HPDE6-E6E7 (cell line): Measurements from ENCODE around the gene RPL39L.
"Not testable (repeated sequence)": the region's sequence is repeated elsewhere in the genome, so short reads cannot be mapped to it uniquely, and the experiment has no call there.

Experiments
- DNase-seq: peaks from one replicate; pipeline ENCODE4 v3.0.0; 2011; ENCODE audit warnings: missing footprints; ENCODE audit errors: extremely low spot score

Gene RPL39L

DNA sequence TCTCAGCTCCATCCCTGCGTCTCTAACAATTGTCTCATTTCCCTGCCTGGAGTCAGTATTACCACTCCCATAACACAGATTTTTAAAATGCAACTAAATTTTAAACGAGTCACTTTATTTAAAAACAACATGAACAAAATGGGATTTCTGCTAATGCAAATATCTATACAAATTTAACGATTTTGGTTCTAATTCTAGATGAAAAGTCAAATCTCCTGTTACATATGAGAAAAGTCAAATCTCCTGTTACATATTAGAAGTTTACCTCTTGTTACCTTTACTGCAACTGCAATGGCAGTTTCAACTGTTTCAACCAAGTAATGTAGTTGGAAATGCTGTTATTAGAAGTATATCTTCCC, 578 bp upstream of the RPL39L start:
- DNase-seq = no peak

DNA sequence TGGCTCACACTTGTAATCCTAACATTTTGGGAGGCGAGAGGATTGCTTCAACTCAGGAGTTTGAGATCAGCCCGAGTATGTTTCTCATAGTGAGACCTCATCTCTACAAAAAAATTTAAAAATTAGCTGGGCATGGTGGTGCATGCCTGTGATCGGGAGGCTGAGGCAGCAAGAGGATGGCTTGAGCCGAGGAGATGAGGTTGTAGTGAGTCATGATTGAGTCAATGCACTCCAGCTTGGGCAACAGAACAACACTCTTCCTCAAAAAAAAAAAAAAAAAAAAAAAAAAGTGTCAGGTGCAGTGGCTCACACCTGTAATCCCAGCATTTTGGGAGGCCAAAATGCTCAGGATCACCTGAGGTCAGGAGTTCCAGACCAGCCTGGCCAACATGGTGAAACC, 2.4 kb downstream of the RPL39L start:
- DNase-seq = peak; percentile 60

DNA sequence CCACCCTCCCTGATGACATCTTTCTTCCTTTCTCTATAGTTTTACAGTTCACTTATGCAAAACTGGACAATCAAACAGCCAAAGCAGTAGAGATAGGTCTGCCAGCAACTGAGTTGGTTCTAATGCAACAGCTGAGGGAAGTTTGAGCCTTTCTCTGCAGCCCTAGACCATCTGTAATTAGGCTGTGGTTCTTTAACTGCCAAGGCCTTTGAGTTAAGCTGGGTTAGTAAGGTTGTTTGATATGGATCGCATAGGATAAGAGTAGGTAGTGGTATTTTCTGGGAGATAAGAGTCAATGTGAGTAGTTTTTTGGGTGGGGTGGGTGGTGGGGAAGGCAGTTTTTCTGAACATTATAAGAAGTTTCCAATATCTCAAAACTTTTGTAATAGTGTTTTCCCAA, 3.0 kb downstream of the RPL39L start:
- DNase-seq = no peak

DNA sequence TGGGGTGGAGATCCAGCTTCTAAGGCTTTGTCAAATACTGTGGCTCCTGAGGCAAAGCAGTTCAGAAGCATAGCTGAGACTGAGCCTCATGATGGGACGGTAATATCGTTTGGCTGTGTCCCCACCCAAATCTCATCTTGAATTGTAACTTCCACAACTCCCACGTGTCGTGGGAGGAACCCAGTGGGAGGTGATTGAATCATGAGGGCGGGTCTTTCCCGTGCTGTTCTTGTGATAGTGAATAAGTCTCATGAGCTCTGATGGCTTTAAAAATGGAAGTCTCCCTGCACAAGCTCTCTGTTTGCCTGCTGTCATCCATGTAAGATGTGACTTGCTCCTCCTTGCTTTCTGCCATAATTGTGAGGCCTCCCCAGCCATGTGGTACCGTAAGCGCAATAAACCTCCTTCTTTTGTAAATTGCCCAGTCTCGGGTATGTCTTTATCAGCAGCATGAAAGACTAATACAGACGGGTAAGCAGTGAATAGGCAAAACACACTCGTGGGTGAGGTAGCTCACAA, 4.1 kb downstream of the RPL39L start:
- DNase-seq = not testable (repeated sequence)

DNA sequence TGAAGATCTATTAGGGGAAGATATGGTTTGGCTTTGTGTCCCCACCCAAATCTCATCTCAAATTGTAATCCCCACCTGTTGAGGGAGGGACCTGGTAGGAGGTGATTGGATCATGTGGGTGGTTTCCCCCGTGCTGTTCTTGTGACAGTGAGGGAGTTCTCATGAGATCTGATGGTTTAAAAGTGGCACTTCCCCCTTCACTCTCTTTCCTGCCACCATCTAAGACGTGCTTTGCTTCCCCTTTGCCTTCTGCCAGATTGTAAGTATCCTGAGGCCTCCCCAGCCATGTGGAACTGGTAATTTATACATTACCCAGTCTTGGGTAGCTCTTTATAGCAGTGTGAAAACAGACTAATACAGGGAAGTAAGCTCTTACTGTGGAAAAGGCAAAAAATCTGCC, 6.1 kb downstream of the RPL39L start:
- not testable (repeated sequence) for DNase-seq

DNA sequence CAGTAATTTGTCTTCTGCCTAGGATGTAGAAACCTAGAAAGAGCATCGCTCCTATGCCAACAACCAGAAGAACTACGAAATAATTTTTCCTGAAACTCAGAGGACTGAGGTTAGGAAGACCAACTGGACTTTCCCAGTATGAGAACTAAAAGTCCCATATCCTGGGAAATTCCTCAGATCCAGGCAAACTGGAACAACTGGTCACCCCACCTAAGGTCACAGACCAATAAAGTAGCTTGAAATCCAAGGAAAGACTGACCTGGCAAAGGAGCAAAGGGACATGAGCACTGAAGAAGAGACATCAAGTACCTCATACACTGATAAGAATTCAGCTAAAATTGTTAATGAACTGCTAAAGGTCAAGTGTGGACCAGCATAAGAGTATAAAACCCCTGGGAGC, 6.6 kb downstream of the RPL39L start:
- no peak for DNase-seq

DNA sequence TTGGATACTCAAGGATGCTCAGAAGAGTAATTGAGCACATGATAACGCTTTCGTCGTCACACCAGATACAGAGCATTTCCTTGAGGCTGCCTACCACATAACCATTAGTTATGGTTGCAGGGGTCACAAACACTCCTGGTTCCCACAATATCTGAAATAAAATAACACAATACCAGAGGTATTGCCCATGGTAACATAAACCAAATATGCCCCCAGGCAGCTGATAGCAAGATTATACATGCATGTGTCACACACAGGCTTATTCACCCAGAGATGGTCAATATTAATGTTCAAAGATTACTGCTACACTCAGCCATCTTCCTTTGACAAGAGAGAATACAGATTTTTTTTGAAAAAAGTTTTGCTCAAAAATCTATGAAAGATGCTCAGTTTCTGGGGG, 7.3 kb downstream of the RPL39L start:
- no peak for DNase-seq

DNA sequence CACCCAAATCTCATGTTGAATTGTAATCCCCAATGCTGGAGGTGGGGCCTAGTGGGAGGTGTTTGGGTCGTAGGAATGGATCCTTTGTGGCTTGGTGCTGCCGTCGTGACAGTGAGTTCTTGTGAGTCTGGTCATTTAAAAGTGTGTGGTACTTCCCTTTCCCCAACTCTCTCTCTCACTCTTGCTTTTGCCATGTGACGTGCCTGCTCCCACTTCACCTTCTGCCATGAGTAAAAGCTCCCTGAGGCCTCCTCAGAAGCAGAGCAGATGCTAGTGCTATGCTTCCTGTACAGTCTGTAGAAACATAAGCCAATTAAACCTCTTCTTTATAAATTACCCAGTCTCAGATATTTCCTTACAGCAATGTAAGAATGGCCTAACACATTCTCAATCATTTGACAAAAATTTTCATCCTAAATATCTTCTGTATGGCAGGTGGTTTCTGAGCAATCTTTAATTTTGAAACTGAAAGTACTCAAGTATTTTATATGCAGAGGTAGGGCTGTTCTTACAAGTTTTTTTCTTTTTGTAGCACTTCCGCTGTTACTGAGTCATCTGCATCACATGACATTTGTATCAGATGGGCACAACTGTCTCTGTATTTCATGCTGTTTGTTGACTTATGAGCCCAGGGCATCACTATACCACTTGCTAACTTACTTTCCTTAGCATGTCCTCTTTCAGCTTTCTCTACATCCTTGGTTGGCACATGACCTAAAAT, 8.8 kb downstream of the RPL39L start:
- peak; percentile 42 for DNase-seq

DNA sequence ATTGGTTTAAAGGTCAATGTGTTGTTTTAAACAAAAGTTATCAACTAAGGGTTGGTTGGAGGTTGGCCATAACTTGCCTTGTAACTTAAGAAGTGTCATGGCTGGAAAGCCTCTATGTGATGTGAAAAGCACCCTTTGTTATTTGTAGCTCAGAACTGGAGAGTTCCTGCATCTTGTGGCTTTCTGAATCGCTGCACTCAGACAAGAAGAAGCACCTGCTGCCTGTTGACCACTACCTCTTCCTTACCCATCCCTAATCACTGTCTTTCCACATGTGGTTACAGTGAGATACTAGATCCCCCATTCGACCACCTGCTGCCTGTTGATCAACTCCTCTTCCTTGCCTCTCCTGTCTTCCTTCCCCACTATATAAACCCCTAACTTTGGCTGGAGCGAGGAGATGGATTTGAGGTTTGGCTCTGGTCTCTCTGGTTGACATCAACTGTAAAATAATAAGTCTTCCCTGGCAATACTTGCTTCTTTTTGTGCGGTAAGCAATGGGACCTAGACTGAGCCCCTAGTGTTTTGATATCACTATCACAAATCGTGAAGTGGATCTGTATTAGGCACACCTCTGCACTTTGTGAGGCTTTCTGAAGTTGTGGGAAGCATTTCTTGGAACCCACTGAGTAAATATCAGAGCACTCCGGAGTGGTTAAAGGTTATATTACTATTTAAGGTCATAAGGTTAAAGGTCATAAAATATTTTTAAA, 13.8 kb downstream of the RPL39L start:
- DNase-seq = no peak

DNA sequence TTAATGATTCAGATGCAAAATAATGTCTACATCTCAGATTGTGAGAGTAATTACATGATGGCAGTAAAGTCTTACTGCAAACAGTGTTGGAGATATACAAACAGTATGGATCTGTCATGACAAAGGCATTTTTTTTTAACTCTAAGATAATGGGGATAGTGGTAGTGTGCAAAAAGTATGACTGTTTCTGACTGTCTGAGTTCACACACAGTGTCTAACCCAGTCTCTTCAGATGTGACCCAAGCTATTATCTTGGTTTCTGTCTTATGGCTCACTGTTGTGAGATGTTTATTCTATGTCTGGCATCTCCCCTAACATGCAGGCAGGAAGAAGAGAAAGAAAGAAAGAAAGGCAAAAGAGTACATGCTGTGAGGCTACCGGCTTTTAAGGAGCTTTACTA, 17.0 kb downstream of the RPL39L start:
- no peak for DNase-seq

DNA sequence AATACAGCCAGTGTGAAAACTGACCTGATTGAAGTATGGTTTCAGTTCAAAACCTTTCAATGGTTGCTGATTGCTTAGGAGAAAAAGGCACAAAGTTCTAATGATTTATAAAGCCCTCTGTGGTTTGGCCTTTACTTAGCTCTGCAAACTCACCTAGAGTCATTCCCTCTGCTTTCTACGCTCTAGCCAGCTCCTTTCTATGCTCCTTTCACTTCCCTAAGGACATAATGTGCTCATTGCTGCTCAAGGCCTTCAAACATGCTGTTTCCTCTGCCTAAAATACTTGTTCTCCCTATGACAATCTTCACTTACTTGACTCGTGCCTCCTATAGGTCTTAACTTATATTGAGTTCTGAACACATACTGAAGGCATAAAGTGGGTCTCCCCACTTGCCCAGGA, 19.0 kb downstream of the RPL39L start:
- DNase-seq = no peak

DNA sequence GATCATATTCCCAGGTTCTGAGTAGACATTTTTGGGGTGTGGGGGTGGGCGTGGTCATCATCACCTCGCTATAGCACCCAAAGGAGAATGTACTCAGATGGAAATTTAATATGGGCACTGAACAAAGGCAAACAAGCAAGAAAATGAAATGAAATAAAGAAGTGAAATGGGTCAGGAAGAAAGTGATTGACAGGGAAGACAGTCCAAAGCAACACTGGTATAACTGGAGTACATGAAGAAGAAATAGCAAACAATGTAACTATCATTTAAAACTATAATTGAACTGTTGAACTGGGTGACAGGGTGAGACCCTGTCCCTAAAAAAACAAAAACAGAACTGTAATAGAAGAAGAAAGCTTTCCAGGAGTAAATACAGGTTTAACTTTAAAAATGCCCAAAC, 24.8 kb downstream of the RPL39L start:
- DNase-seq = no peak

DNA sequence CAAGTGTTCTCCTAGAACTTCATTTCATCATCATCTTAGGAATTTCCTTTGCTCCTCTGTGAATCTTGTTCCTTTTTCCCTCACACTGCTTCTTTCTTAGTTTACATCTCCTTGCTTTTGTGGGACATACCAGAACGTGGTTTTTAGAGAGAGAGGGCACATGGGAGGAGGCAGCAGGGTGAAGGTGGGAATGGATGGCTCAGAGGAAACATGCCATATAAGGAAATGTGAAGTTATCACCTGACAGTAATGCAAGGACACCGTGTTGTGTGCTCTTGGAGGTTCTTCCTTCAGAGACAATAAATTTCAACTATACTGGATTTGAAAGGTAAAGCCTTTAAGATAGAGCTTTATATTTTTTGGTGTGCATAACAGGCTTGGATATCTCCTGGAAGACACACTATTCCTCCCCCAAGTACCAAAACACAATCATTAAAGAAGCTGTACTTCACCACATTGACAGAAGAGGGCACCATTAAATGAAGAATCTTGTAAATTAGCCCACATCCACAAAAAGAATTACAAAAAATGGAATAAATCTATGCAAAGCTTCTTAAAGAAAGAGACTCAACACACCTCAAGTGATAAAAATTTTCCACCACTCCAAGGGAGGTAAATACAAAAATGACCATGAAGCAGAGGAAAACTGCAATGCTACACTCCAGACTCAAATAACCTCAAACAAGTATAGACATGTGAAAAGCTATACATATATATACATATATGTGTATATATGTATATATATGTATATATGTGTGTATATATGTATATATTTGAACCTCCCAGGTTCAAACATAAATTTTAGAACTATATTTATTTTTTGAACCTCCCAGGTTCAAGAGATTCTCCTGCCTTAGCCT, 26.1 kb downstream of the RPL39L start:
- no peak for DNase-seq

DNA sequence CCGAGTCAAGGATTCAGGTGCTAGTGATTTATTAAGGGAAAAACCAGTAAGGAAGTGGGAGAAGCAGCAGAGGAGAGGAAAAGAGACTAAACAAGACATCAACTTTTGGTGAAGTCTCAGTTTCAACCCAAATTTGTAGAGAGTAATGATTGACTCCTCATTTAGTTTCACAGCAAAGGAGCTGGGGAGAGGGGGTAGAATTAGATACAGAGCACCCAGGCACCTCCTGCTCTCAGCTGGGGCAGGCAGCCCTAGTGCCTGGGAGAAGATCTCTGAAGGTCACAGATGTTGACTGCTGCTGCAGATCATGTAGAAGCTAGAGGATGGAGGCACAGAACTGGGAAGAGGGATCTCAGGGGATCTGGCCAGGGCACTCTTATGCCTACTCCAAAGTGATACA, 29.1 kb downstream of the RPL39L start:
- no peak for DNase-seq

DNA sequence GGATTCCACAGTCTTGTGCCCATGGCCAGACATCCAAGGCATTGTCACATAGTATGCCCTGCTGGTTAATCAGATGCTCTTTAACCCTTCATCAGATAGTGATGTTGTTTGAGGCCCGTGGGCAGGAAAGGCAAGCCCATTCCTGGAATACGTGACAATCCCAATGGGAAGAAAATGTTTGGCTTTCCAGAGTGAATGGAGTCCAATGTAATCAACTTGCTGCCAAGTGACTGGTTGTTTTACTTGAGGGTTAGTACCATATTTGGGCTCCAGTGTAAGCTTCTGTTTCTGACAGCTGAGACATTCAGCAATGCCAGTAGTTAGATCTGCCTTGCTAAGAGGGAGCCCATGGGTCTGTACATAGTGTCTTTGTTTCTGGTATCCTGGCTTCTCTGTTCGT, 31.3 kb downstream of the RPL39L start:
- no peak for DNase-seq

DNA sequence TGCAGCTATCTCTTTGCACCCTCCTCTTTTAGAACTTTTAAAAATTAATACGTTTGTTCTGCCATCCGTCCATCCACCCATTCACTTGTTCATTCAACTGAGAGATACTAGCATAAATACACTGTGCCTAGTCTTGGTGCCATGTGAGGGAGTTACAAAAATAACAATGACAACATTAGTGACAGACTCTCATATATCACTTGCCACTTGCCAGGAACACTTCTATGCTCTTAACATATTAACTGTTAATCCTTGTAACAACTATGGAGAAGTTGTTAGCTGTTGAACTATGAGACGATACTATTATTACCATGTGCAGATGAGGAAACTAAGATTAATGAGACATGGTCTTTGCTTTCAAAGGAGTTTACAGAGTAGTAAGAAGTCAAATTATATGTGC, 33.6 kb downstream of the RPL39L start:
- no peak for DNase-seq

DNA sequence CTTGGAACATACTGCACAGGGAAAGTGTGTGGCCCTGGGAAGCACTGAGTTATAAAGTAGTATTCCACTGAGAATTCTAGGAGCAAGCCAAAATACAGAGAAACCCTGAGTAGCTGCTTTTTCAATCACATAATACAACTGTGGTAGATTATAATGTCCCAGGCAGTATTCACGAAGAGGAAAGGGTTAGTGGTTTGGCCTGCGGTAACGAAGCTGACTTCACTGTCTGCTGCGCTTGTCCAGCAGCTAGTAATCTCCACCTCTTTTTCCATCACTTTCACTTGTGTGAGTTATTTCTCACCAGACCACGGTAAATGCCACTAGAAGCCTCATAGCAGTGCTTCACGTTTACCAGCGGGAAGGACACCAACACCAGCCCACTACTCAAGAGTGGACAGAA, 34.4 kb downstream of the RPL39L start:
- DNase-seq = no peak

DNA sequence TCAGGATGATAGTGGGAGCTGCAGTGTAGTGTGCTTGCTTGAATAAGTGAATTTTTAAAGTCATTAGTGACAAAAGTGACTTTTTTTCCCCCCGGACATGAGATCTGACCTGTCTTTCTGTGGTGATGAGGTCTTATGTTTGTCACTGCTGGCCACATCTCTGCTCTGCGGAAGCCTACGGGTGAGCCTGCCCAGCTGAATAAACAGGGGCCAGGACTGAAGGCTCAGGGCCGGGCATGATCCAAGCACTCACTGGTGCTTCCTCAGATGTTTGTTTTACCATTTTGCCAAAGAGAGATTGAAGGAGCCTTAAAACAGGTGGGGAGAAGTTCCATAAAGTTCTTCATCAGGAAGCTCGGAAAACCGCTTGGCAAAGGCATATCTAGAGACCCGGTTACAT, 35.0 kb downstream of the RPL39L start:
- DNase-seq = no peak

DNA sequence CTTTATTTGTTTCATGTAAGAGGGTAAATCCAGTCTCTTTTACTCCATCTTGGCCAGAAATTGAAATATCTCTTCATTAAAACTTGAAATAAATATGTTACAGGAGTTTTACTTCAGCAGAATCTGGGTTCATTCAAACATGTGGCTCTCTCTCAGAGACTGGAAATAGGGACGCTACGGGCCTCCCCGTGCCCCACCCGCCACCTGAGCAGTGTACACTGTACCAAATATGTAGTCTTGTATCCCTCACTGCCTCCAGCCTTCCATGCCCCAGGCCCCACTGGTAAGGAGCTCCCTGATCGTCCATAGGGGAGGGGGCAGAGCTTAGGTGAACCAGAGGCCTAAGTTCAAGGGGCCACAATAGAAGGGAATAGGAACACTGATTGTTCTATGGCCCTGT, 36.0 kb downstream of the RPL39L start:
- no peak for DNase-seq

DNA sequence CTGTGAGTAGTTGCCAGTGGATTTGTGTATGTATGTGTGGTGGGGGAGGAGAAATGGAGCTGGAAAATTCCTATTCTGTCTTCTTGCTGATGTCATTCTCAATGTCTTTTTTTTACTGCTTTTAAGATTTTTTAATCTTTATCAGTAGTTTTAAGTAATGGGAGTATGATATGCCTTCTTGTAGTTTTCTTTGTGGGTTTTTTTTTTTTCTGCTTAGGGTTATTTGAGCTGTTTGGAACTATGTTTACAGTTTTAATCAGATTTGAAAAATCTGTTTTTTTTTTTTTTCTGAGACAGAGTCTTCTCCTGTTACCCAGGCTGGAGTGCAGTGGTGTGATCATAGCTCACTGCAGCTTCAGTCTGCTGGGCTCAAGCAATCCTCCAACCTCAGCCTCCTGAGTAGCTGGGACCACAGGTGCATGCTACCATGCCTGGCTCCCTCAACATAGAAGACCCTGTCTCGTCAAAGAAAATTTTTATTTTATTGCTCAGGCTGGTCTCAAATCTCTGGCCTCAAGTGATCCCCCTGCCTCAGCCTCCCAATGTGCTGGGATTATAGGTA, 37.1 kb downstream of the RPL39L start:
- no peak for DNase-seq

DNA sequence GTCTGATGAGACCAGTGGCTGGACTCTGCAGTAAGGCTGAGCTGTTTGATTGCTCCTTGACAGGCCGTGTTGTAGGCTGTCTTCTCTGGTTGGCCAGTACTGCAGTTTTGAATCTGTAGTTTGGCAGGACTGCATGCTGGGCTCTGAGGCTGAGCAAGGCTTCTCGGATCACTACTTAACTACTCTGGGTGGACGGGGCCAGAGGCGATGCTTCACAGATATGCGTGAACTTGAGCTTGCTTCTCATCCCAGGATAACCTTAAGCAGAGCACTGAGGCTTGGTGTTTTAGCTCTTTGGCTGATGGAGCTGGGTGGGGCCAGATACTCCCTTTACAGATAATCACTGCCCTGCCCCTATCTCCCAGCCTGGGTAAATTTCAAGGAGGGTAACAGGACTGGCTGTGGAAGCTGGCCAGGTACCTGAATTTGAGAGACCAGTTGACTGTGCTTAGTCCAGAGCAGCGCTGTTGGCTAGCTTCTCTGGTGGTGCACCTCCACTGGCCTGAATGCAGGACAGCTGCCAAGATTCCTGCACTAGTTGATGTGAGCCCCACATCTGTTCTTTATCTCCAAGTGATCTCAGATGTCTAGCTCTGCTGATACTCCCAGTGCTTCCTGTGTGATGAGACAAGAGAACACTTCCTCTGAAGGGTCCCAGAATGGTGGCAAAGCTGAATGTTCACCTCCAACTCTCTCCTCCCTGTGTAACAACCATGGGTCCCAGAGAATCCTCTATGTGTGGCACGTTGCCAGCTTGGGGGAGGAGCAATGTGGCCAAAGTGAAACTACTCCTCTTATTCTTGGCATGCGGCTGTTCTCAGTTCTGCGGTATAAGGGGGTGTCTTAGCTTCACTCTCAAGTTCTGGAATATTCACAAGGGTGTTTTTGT, 37.9 kb downstream of the RPL39L start:
- DNase-seq = no peak
